NCI-H524 (cell line): Measurements from ENCODE around the gene ALOX5AP.
A peak's percentile ranks its signal among the peaks of the same experiment; 100 is the strongest.

ENCODE experiments used
- DNase-seq, 2 experiments: peaks; one replicate each; lab custom pipeline; 2025; lab: John Stamatoyannopoulos, UW

The ALOX5AP gene

GRCh38 chr13:30735025-30735871 lies at the start of gene ALOX5AP:
ALOX5AP (plus strand) TSS chr13:30735543; CDS start chr13:30735606, 63 bp downstream.
- DNase-seq: no peak

- DNase-seq: no peak
Measured at GRCh38 chr13:30685987-30686386, 49.4 kb upstream of the ALOX5AP start.

- no peak for DNase-seq
Measured at GRCh38 chr13:30687601-30688000, 47.7 kb upstream of the ALOX5AP start.

- no peak for DNase-seq
Measured at GRCh38 chr13:30689752-30690151, 45.6 kb upstream of the ALOX5AP start.

GRCh38 chr13:30690282-30691188 lies 44.8 kb upstream of the ALOX5AP start:
- DNase-seq: peak in 1 of 2 experiments; percentile 34

- DNase-seq: no peak
Measured at GRCh38 chr13:30692113-30692512, 43.2 kb upstream of the ALOX5AP start.

GRCh38 chr13:30696278-30697176 lies 38.8 kb upstream of the ALOX5AP start:
- DNase-seq: no peak

- no peak for DNase-seq
Measured at GRCh38 chr13:30697177-30697953, 38.0 kb upstream of the ALOX5AP start.

- DNase-seq: no peak
Measured at GRCh38 chr13:30697996-30698401, 37.3 kb upstream of the ALOX5AP start.

GRCh38 chr13:30698488-30699005 lies 36.8 kb upstream of the ALOX5AP start:
- DNase-seq: no peak

- no peak for DNase-seq
Measured at GRCh38 chr13:30700364-30700763, 35.0 kb upstream of the ALOX5AP start.

- DNase-seq: no peak
Measured at GRCh38 chr13:30702006-30702405, 33.3 kb upstream of the ALOX5AP start.

GRCh38 chr13:30704596-30704995 lies 30.7 kb upstream of the ALOX5AP start:
- peak in 1 of 2 experiments; percentile 27 for DNase-seq

GRCh38 chr13:30705680-30706079 lies 29.7 kb upstream of the ALOX5AP start:
- no peak for DNase-seq

- DNase-seq: no peak
Measured at GRCh38 chr13:30708541-30708940, 26.8 kb upstream of the ALOX5AP start.

GRCh38 chr13:30710442-30710841 lies 24.9 kb upstream of the ALOX5AP start:
- no peak for DNase-seq

GRCh38 chr13:30711375-30711774 lies 24.0 kb upstream of the ALOX5AP start:
- DNase-seq: peak in 1 of 2 experiments; percentile 52

- no peak for DNase-seq
Measured at GRCh38 chr13:30711837-30712236, 23.5 kb upstream of the ALOX5AP start.

GRCh38 chr13:30712536-30713532 lies 22.5 kb upstream of the ALOX5AP start:
- DNase-seq: no peak
